ENCODE data around the gene C9orf50.

C9orf50 gene, protein sequence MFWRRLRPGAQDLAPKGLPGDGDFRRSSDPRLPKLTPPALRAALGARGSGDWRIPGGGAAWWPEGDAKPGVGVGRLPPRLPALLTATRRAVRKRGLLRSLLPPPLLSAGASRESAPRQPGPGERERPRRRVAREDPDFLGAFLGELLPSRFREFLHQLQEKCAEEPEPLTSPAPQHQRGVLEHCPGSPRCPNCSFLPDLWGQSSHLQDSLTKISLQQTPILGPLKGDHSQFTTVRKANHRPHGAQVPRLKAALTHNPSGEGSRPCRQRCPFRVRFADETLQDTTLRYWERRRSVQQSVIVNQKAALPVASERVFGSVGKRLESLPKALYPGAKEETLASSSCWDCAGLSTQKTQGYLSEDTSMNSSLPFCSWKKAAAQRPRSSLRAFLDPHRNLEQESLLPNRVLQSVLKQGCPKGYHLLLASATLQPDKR

DNA sequence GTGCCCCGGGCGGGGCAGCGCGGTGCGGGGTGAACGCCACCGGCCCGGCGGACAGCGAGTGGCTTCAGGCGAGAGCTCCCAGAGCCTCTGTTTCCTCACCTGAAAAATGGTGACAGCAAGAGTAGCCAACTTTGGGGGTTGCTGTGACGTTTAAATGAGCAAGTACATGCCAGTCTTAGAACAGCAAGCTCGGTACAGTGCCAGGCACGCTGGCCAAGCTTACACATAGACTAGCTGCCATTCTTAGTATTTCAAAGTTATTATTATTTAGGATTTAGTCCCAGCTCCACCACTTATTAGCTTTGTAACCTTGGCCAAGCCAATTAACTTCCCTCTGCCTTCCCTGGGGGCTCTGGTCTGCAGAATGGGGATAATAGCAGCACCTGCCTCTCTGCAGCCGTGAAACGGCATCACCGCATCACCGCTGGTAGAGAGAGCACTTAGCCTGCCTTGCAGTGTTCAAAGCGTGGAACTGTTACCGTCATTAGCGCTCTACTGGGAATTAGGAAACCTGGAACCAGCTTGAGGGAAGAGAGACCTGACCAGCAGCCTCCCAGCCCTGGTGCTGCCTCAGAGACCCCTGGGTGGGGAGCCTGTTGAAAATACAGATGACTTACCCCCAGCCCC is at the start of gene C9orf50:
TSS of gene C9orf50 (minus strand) at position 433 of the 627 bp plus-strand sequence. CDS start 527 bp downstream, outside the sequence.
- H3K4me3 ChIP-seq (ENCODE audit: low read depth, low read length), result no peak within 1 kb of the TSS

DNA sequence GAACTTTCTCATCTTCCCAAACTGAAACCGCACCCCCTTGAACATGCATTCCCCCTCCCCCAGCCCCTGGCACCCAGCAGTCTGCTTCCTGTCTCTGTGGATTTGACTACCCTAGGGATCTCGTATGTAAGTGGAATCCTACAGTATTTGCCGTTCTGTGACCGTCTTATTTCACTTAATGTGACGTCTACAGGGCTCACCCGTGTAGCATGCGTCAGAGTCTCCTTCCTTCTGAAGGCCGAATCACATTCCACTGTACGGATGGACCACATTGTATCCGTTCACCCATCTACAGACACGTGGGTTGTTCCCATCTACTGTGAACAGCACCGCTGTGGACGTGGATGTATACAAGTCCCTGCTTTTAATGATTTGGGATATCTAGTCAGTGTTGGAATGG is 49.0 kb upstream of the C9orf50 start:
- H3K4me3 ChIP-seq (ENCODE audit: low read depth, low read length), result no peak overlapping the region
- TF ChIP-seq, protein P1, sequence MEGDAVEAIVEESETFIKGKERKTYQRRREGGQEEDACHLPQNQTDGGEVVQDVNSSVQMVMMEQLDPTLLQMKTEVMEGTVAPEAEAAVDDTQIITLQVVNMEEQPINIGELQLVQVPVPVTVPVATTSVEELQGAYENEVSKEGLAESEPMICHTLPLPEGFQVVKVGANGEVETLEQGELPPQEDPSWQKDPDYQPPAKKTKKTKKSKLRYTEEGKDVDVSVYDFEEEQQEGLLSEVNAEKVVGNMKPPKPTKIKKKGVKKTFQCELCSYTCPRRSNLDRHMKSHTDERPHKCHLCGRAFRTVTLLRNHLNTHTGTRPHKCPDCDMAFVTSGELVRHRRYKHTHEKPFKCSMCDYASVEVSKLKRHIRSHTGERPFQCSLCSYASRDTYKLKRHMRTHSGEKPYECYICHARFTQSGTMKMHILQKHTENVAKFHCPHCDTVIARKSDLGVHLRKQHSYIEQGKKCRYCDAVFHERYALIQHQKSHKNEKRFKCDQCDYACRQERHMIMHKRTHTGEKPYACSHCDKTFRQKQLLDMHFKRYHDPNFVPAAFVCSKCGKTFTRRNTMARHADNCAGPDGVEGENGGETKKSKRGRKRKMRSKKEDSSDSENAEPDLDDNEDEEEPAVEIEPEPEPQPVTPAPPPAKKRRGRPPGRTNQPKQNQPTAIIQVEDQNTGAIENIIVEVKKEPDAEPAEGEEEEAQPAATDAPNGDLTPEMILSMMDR (IDR thresholded peaks at IDR 0.05; ENCODE audit: borderline replicate concordance, insufficient read depth, low read depth, low read length), result no peak

More for the DNA sequence above, at the start of gene C9orf50:
- TF ChIP-seq, protein P1 (IDR thresholded peaks at IDR 0.05; ENCODE audit: borderline replicate concordance, insufficient read depth, low read depth, low read length), result no peak

DNA sequence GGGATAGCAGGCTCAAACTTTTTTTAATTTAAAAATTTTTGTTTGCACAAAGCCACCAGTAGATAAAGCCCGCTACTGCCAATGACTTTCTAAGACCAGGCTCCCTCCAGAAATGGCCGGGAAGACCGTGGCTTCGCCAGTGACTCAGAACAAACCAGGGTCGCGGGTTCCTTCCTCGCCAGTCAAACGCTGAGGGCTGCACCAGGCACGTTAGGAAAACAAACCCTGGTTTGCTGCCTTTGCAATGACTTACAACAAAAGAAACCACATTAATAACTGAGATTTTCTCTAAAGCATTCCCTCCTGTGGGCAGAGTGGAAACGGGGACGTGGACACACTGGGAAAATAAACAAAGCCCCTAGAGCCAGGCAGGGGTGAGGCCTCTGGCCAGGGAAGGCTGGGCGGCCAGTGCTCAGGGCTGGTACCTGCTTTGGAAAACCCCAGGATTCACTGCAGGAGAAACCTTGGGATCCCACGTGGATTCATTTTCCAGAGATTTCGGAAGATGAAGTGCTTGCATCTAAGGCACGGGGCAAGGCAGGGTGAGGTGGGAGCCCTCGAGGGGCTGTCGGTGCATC is 48.3 kb upstream of the C9orf50 start:
- TF ChIP-seq, protein P1 (IDR thresholded peaks at IDR 0.05; ENCODE audit: borderline replicate concordance, insufficient read depth, low read depth, low read length), result no peak
- no peak overlapping the region for H3K4me3 ChIP-seq (ENCODE audit: low read depth, low read length)

DNA sequence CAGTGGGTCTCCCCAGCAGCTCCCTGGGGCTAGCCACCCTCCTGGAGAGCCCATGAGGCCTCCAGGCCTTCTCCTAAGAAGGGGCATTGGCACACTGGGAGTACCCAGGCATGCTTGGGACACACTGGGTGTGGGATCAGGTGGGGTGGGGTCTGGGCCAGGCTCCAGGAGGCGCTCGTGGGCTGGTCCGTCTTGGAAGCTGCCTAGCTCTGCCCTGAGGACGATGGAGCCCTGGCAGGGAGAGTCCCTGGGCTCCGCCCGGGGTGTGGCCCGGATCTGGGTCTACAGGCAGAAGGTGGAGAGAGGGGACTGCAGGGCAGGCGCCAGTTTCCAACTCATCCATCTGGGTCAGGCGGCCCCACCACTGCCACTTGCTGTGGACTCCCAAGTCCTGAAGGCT is 46.9 kb upstream of the C9orf50 start:
- H3K4me3 ChIP-seq (ENCODE audit: low read depth, low read length), result no peak overlapping the region
- TF ChIP-seq, protein P1 (IDR thresholded peaks at IDR 0.05; ENCODE audit: borderline replicate concordance, insufficient read depth, low read depth, low read length), result no peak

DNA sequence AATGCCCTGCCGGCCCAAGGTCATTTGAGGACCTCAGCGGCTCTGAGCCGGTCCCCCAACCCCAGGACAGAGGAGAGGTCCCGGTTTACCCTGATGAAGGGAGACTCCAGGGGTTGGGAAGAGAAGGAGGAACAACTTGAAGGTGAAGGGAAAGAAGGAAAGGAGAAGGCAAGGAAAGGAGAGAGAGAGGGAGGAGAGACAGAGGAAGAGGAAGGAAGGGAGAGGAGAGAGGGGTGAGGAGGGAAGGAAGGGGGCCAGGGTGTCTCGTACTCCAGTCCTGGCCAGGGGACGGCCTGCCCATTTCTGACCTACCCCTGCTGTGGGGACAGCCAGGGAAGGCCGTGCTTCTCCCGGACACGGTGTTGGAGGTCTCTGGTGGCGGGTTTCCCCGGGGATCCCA is 46.5 kb upstream of the C9orf50 start:
- TF ChIP-seq, protein P1 (IDR thresholded peaks at IDR 0.05; ENCODE audit: borderline replicate concordance, insufficient read depth, low read depth, low read length), result no peak
- no peak overlapping the region for H3K4me3 ChIP-seq (ENCODE audit: low read depth, low read length)

DNA sequence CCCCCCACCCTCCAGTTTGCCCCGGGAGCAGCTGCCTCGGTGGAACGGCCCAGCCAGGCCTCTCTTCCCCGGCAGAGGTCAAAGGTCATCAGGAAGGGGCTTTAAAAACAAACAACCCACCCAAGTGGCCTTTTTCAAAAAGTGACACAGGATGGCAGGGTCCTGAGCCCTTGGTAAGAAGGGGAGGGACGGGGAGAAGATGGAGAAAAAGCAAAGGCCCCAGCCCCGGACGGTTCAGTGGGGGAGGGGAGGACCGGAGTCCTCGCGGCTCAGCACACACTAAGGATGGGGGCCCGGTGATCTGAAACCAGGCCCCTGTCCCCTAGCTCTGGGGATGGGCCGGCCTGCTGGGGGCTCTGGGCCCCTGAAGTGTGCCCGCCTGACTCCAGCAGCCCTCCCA is 45.7 kb upstream of the C9orf50 start:
- no peak overlapping the region for H3K4me3 ChIP-seq (ENCODE audit: low read depth, low read length)
- TF ChIP-seq, protein P1 (IDR thresholded peaks at IDR 0.05; ENCODE audit: borderline replicate concordance, insufficient read depth, low read depth, low read length), result no peak
